ENCODE measurements around the gene P2RX3.
"Not testable (repeated sequence)": the region's sequence is repeated elsewhere in the genome, so short reads cannot be mapped to it uniquely, and the experiment has no call there.

Gene P2RX3

DNA sequence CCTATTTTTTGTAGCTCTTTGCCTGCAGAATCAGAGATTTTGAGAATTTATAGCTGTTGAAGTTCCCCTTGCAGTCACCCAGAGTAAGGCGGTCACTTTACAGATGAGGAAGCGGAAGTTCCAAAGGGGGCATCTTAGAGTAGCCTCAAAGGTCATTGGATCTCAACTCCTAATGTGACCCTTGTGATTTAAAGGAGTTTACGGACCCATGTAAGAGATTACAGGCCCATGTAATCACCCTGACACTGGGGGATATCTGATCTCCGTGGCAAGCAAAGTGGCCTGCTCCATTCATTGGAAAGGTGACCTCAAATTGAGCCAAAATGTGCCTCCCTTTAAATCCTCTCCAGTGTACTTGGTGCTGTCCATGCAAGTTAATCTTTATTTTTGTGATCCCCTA is 15.7 kb downstream of the P2RX3 start:
- no peak for DNase-seq

- no peak for DNase-seq
Observed at GRCh38 chr11:57354699-57355098, 16.5 kb downstream of the P2RX3 start.

GRCh38 chr11:57356268-57356667 is 18.1 kb downstream of the P2RX3 start:
- no peak for DNase-seq

DNA sequence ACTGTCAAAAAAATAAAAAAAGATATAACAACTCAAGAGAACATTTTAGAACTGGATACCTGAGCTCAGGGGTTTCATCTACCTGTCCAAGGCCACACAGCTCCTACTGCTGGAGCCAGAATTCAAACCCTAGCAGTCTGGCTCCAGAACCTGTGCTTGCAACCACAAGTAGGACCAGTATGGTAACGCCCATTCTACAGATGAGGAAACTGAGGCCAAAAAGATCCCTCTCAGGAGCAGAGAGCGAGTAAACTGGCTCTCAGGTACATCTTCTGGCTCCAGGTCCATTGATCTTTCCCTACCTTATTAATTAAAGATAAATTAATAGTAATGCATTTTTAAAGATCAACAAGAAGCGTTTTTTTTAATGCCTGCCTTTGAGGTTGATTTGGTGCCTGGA is 19.2 kb downstream of the P2RX3 start:
- no peak for DNase-seq

- no peak for DNase-seq
Observed at GRCh38 chr11:57357856-57358255, 19.7 kb downstream of the P2RX3 start.

GRCh38 chr11:57358543-57358961 is 20.4 kb downstream of the P2RX3 start:
- no peak for DNase-seq

DNA sequence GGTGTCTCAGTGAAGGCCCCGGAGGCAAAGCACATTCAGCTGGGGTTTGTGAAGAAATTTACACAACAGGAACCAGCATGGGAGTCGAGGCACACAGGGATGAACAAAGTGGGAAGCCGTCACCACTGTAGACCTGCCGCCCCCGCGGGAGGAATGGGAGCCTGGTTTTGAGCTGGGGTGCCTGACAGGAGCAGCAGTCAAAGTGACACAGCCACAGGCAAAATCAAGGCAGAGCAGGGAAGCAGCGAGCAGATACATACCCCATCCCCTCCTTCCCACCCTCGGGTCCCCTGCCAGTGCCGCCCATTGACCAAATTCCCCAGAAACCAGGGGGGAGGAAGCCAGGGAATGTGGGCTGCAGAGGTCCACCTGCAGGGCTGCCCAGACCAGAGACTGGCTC is 20.8 kb downstream of the P2RX3 start:
- DNase-seq = no peak

DNA sequence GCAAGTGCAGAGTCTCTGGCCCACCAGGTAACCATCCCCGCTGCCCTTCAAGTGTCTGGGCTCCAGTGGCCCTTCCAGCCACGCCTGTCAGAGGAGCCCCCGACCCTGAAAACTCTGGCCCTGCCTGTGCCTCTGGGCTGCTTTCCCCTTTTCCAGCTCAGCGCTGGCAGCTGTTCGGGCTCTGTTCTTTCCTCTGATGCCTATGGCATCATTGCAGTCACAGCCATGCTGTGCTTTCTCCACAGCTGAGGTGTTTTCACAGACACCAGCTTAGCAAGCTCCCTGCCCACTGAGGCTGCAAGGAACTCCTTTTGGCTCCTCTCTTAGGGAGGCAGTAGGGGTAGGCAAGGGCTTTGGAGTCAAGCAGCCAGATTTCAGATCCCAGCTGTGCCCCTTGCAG is 21.2 kb downstream of the P2RX3 start:
- DNase-seq = no peak

DNA sequence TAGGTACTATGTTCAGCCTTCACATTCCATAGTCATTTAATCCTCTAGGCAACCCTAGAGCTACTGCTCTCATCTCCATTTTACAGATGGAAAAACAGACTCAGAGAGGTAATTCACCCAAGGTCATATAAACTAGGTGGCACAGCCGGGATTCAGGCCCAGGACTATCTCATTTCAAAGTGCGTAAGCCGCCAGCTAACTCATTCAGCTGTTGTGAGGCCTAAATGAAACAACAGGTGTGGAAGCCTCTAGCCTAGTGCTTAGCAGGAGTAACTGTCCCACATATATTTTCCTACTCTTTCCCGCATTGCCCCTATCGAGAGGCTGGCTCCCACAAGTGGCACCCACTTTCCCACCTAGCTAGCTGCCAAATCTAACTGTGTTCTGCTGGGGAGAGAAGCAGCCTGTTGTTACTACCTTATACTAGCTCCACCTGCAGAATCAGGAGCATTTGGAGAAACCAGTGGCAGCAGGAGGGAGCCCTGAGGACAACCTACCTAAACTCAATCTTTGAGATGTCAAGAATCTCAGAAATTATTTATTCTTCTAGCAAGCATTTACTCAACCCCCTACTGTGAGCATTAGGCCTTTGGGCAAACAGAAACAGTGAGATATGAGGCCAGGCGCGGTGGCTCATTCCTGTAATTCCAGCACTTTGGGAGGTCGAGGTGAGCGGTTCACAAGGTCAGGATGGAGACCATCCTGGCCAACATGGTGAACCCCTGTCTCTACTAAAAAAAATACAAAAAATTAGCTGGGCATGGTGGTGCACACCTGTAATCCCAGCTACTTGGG is 21.9 kb downstream of the P2RX3 start:
- DNase-seq = no peak

GRCh38 chr11:57360991-57361390 is 22.8 kb downstream of the P2RX3 start:
- DNase-seq = no peak

DNA sequence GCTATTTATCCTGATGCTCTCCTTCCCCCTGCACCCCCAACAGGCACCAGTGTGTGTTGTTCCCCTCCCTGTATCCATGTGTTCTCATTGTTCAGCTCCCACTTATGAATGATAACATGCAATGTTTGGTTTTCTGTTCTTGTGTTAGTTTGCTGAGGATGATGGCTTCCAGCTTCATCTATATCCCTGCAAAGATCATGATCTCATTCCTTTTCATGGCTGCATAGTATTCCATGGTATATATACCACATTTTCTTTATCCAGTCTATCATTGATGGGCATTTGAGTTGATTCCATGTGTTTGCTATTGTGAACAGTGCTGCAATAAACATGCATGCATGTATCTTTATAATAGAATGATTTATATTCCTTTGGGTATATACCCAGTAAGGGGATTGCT is 23.3 kb downstream of the P2RX3 start:
- not testable (repeated sequence) for DNase-seq

GRCh38 chr11:57361926-57362325 is 23.8 kb downstream of the P2RX3 start:
- DNase-seq = no peak

DNA sequence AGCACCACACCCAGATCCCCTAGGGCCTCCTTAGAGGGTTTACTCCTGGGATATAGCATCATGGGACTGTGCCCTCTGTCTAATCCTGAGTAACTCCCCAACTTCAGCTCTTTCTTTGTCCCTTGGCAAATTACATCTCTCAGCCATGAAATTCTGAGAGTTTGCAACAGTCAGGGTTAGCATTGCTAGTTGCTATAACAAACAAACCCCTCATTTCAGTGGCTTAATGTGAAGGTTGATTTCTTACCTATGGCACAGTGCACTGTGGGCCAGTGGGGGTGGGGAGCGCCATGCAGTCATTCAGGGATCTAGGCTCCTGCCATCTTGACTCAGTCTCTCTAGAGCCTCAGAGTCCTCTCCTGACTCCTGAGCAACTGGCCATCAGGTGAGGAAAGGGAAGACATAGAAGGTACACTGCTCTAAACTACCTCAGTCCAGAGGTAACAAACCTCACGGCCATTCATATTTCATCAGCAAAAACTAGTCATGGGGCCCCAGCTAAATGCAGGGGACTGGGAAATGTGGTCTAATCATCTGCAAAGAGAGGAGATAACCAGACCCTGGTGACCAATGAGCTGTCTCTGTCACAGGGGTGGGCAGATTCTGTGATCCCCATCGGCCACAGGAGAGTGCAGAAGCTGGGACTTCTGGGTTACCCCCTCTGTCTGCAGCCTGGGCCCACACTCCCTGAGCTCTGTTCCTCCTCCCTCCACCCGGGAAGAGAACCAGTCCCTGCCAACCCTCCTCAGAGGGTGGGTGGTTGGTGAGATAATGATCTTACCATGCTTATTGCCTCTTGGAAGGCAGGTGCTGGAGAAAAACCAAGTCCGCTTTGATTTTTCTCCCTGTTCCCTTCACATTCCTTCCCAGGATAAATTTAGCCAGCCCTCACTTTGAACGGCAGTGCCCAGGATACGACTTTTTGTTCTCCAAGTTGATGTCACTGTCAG is 25.3 kb downstream of the P2RX3 start:
- DNase-seq = no peak

- no peak for DNase-seq
Observed at GRCh38 chr11:57364851-57365660, 26.9 kb downstream of the P2RX3 start.

GRCh38 chr11:57368106-57368844 is 30.1 kb downstream of the P2RX3 start:
- DNase-seq = no peak

DNA sequence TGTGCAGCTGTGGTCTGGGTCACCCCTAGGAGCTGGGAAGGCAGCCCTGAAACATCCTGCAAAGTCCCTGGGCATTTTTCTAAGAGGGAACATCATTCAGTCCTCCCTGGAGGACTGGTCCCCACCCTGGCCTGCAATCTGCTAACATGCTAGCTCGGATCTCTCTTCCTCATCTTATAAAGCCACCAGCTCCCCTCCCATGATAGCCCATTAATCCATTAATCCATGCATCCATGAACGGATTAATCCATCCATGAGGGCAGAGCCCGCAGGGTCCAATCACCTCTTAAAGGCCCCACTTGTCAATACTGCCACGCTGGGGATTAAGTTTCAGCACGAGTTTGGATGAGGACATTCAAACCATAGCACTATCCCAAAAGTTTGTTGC is 30.7 kb downstream of the P2RX3 start:
- no peak for DNase-seq

GRCh38 chr11:57370251-57370650 is 32.1 kb downstream of the P2RX3 start:
- DNase-seq = no peak

- no peak for DNase-seq
Observed at GRCh38 chr11:57370941-57371340, 32.8 kb downstream of the P2RX3 start.

- DNase-seq = no peak
Observed at GRCh38 chr11:57373146-57373545, 35.0 kb downstream of the P2RX3 start.

DNA sequence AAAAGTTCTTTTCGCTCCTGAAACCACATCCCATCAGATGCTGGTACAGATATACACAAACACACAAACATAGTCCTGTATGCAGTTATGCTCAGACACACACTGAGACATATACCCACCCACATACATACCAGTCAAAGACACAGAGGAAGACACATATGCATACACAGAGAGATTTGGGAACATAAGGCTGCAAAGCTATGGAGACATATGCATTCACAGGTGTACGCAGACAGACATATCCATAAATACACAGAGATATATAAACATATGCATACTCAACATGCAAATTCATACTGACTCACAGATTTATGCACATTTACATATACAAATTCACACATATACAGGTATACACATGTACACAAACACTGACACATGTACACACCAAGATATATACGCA is 36.8 kb downstream of the P2RX3 start:
- DNase-seq = no peak

DNA sequence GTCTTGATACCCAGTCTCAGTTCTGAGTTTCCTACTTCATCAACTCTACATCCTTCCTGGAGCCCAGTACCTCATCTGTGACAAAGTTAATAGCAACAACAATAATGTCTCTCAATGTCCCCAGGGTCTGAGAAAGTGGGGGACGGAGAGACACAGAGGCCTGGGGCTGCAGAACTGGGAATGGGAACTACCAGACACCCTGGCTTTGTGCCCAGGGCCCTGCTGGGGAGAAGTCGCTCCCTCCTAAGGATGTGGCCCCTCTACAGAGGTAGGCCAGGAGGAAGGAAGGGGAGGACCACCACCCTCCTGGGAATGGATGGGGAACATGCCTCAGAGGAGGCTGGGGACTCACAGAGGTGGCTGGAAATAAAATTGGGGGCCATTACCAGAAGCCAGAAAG is 37.3 kb downstream of the P2RX3 start:
- no peak for DNase-seq
